ENCODE data around the gene SMG7.

SMG7 gene

GRCh38 chr1:183567584-183567983 lies 95.3 kb downstream of the SMG7 start:
- no peak for DNase-seq

- DNase-seq = no peak
Observed at GRCh38 chr1:183568176-183569021, 96.1 kb downstream of the SMG7 start.

DNA sequence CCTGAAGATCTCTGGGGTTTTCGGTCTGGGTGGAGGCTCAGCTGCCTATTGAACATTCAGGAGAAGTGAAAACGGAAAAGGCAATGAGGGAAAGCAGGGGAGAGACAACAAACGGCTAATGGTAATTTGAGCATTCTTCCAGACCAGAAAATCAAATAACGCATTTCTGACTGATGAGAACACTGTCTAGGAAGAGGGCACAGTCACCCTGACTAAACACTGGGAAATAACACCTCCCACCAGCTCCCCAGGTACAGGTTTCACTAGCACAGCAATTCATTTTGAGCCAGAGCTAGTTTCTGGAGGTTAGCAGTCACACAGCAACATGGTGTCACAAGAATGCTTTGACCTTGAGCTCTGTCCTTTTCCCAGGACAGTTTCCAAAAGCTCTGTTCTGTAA lies 96.8 kb downstream of the SMG7 start:
- DNase-seq = no peak

DNA sequence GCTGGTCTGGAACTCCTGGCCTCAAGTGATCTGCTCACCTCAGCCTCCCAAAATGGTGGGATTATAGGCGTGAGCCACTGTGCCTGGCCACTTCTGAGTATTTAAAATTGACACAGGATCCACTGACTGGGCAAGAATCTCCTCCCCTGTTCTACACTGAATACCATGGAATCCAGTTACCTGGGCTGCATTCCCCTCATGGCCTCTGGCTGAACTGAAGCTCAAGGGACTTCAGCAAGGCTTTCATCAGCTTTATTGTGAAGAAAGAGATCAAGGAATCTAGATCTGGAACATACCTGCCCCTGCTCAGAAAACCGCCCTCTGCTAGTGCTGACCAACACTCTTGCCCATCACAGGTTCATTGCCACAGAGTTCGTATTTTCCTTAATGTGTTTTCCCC lies 97.5 kb downstream of the SMG7 start:
- DNase-seq = no peak

DNA sequence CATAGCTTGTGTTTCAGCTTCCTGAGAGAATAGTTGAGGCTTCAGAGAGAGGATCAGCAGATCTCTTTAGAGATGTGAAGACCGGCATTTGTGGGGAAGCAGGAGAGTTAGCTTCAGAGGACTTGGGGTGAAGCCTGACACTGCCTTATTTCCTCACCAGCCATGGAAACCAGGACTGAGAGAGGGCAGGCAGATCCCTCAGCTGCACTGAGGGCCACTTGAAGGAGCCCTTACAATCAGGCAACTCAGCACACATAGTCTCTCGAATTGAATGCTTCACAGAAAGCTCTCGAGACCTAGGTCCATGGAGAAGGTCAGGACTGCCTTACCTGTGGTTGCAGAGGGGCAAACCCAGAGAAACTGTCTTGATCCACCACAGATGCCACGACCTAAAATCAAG lies 98.2 kb downstream of the SMG7 start:
- no peak for DNase-seq

GRCh38 chr1:183571678-183572268 lies 99.5 kb downstream of the SMG7 start:
- DNase-seq = no peak

DNA sequence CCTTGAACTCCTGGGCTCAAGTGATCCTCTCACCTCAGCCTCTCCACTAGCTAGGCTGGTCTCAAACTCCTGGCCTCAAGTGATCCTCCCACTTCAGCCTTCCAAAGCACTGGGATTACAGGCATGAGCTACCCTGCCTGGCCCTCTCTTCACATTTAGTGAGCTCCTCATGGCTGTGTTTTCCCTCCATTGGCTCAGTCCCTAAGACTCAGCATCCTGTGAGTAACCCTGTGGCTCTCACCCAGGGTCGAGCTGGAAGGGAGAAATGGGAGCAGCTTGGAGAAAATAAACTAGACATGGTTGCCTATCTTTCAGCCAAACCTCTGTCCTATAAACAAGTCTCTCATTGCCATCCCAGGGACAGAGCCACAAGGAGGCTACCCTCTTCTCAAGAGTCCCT lies 100.4 kb downstream of the SMG7 start:
- DNase-seq = no peak

GRCh38 chr1:183575606-183576005 lies 103.3 kb downstream of the SMG7 start:
- DNase-seq = no peak

DNA sequence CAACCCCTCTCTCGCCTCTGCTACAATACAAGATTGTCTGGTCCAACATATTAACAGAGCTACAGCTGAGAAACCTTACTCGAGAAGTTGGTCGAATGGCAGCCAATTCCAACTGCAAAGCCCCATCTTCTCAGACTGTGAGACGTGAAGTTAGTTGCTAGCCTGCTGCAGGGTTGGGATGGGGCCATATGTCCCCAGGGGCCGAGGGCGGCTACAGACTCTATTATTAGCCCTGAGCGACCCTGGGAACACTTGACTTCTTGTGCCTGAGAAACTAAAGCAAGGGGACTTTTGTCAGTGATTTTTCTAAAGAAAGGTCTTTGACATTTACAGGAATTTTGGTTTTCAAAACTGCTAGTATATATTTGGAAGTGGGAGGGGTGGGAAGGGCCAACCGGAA lies 104.2 kb downstream of the SMG7 start:
- no peak for DNase-seq

DNA sequence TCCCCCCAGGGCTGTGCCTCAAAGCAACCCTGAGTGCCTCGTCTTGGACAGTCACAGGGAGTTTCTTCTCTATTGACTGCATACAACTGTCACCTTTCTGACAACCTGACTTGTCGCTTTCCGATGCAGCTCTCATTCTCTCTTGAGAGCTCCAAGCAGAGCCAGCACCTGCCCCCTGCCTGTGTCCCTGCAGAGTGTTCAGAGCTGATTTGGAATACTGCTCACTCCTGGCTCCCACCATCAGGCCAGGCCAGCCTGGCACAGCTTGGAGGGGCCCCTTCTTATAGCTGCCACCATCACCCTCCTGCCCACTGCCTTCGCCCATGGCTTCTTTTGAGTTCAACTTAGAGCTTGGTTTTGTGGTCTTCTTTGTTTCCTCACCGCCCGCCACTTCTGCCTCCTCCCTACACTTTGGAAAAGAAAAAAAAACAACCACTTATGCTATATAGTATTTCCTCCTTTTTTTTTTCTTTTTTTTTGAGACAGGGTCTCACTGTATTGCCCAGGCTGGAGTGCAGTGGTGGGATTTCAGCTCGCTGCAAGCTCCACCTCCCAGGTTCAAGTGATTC lies 105.7 kb downstream of the SMG7 start:
- DNase-seq = no peak

DNA sequence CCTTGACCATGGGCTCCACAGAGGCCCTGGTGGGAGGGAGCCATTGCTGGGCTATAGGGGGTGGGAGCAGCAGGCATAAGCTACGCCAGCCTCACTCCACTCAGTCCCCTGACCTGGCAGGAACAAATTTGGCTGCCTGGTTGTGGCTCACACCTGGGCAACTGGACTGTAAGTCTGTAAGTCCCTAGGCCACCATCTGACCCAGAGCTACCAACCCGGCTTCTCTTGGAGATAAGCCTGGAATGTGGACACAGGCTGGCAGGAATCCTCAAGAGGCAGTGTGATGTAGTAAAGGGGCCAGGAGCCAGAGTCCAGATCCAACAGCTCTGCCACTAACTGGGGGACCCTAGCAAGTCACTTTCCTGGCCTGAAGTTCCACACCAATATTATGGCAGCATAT lies 106.6 kb downstream of the SMG7 start:
- no peak for DNase-seq

- DNase-seq = peak in 1 of 2 experiments; percentile 22
Observed at GRCh38 chr1:183580281-183580682, 108.0 kb downstream of the SMG7 start.

DNA sequence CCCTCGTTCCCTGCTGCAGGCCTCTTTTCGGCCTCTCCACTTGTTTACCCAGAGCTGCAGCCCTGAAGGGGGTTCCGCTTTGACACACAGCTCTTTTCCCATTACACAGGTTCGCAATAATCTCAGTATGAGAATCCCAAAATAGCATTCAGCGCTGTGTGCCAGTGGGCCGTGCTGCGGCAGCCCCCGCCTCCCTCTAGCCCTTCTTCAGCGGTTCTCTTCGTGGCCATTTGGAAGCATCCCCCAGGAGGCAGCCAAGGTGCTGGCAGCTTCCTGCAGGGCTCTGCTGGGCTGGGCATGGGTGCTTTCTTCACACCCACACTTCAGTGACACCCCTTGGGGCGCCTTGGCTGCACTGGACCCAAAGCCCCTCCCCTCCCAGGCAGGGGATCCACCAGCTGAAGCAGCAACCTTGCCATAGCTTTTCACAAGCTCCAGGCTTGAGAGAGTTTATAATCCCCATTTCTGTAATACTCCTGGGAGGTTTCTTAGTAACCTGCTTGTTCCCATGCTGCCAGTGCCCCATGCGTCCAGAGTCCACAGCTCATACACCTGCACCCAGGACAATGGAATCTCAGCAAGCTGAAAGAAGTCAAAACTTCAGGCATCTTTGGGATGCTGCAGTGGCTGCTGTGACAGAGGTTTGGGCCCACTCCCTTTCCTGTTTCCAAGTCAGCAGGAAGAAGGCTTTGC lies 109.9 kb downstream of the SMG7 start:
- no peak for DNase-seq

DNA sequence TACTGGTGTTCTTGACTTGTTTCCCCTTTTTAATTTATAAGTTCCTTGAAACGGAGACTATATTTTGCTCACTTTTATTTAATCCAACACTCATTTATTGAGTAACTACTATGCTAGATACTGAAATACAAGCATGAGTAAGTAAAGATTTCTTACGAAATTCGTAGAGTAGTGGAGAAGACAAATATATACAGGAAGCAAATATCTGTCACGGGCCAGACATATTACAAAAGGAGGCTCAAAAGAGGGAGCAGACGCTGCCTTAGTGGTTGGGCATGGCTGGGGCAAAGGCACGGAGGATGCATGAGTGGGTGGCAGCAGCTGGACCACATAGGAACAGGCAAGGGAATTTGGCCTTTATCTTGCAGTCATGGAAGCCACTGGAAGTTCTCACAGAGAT lies 111.2 kb downstream of the SMG7 start:
- DNase-seq = no peak

DNA sequence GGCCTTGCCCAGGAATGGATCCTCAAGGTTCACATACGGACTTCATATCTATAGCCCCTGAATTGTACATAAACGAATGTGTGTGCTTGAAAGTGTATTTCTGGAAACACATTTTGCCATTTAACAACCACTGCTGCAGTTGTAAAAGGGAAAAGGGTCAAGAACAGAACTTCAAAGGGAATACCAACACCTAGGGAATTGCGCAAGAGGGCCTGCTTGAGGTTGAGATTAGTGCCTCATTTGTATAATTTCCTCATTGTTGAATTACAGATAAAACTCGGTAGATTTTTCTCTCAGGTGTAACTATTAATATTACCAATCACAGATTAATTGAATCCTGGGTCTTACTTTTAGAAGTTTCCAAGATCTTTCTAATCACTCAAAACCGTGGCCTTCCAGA lies 111.8 kb downstream of the SMG7 start:
- DNase-seq = no peak

GRCh38 chr1:183585038-183585437 lies 112.7 kb downstream of the SMG7 start:
- DNase-seq = no peak

GRCh38 chr1:183586455-183586854 lies 114.2 kb downstream of the SMG7 start:
- DNase-seq = no peak

- DNase-seq = no peak
Observed at GRCh38 chr1:183586926-183587325, 114.6 kb downstream of the SMG7 start.

DNA sequence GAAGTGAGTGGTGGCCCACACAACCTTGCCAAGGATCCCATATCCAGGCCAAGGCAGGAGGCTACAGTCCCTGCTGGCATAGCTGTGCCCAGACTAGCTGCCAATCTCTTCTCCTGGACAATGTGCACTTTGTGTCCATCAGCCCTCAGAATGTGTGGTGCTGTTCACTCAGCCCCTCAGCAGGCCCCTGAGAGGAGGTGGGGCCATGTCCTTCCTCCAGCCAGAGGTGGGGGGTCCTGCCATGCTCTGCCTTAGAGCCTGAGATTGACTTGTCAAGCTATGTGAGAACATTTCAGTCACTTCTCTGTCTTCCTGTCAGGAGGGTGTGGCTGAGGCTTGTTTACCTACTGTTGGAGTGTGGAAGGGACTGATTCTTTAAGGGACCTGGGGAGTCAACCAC lies 116.5 kb downstream of the SMG7 start:
- DNase-seq = no peak

GRCh38 chr1:183589384-183589783 lies 117.1 kb downstream of the SMG7 start:
- no peak for DNase-seq

GRCh38 chr1:183589874-183590243 lies 117.6 kb downstream of the SMG7 start:
- DNase-seq = no peak

DNA sequence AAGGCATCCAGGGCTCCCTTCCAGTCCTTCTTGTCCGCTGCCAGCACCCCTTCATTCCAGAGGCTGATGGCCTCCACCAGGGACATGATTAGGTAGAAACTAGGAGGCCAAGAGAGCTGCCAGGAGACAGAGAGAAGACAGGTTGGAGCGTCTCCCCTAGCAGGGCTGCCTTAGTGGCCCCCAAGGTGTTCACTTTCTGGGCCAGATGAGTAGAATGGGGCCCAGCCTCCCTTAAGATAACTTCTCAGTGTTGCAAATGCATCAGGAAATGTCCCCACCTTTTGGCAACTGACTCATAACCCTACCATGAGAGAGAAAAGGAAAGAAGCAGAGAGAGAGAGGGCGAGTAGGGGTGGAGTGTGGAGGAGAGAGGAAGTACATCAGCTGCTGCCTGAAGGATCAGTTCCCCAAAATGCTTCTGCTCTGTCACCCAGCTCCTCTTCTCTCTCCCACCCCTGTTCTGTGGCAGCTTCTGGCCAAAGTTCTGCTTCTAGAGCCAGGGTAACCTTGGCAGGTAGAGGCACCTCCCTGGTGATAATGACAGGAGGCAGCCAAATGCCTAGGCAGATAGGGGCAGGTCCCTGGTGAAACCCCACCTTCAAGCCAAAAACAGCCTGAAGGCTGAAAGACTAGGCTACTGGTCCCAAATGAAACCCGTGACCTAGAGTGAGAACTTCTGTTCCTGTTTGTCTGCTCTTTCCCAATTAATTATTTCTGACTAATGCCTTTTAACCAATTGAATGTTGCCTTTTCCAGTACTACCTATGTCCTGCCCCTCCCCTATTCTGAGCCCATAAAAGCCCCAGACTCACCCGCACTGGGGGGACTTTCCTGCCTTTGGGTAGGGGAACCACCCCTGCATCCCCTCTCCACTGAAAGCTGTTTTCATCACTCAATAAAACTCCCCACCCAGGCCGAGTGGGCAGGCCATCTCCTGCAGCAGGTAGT lies 118.2 kb downstream of the SMG7 start, which contains the start of gene NCF2:
TSS of gene NCF2 (minus strand) at position 216 of the 948 bp plus-strand sequence. CDS start at position 86, 130 bp downstream.
- no peak for DNase-seq
